ENCODE measurements around the gene TNS3. TPM values are rescaled to one million over a fixed set of nuclear protein-coding genes. Genes with fewer than 3 reads are reported as not detected.

TNS3 gene
- total and polyA plus RNA-seq, 9 donors = 20.2 to 49.1 (median 29.7) TPM

- Histone ChIP-seq H3K36me3 (ENCODE audit: control insufficient read depth, insufficient read depth, low read length) (peaks cover 8% of the 10 kb centered on the region), H3K9me3 (replicated peaks; ENCODE audit: control insufficient read depth, low read depth, low read length) (no peaks in the 10 kb centered on the region), H3K27ac (ENCODE audit: low read length) (no peak overlapping the region), H3K4me1 (ENCODE audit: control insufficient read depth, insufficient read depth, low read length) (peaks cover 26% of the 10 kb centered on the region), H3K4me3 (ENCODE audit: low read length) (no peak overlapping the region), H3K27me3 (ENCODE audit: control insufficient read depth, insufficient read depth, low read length) (no peaks in the 10 kb centered on the region)
- DNase-seq = no peak
- 94% methylated on average over 3 of the region's 4 CpGs for WGBS (ENCODE audit: insufficient coverage)
Observed at GRCh38 chr7:47514367-47514766, 67.5 kb downstream of the TNS3 start.

GRCh38 chr7:47513741-47514241 lies 68.1 kb downstream of the TNS3 start:
- 14% methylated on average over 12 of the region's 12 CpGs for WGBS (ENCODE audit: insufficient coverage)
- Histone ChIP-seq H3K9me3 (replicated peaks; ENCODE audit: control insufficient read depth, low read depth, low read length) (peaks cover 2% of the 10 kb centered on the region), H3K27me3 (ENCODE audit: control insufficient read depth, insufficient read depth, low read length) (no peaks in the 10 kb centered on the region), H3K36me3 (ENCODE audit: control insufficient read depth, insufficient read depth, low read length) (peaks cover 10% of the 10 kb centered on the region), H3K27ac (ENCODE audit: low read length) (peak overlapping the region; percentile 48), H3K4me3 (ENCODE audit: low read length) (no peak overlapping the region), H3K4me1 (ENCODE audit: control insufficient read depth, insufficient read depth, low read length) (peaks cover 26% of the 10 kb centered on the region)
- peak; percentile 91 for DNase-seq

GRCh38 chr7:47512481-47513176 lies 69.3 kb downstream of the TNS3 start:
- H3K27ac ChIP-seq (ENCODE audit: low read length) = no peak overlapping the region
- WGBS (ENCODE audit: insufficient coverage) = 100% methylated on average over 2 of the region's 5 CpGs
- no peak for DNase-seq

GRCh38 chr7:47511699-47512370 lies 70.1 kb downstream of the TNS3 start:
- Histone ChIP-seq H3K9me3 (replicated peaks; ENCODE audit: control insufficient read depth, low read depth, low read length) (peaks cover 5% of the 10 kb centered on the region), H3K4me3 (ENCODE audit: low read length) (no peak overlapping the region), H3K4me1 (ENCODE audit: control insufficient read depth, insufficient read depth, low read length) (peaks cover 42% of the 10 kb centered on the region), H3K36me3 (ENCODE audit: control insufficient read depth, insufficient read depth, low read length) (peaks cover 7% of the 10 kb centered on the region), H3K27me3 (ENCODE audit: control insufficient read depth, insufficient read depth, low read length) (no peaks in the 10 kb centered on the region), H3K27ac (ENCODE audit: low read length) (no peak overlapping the region)
- no peak for DNase-seq
- 89% methylated on average over 15 of the region's 16 CpGs for WGBS (ENCODE audit: insufficient coverage)

More at GRCh38 chr7:47512481-47513176, 69.3 kb downstream of the TNS3 start:
- Histone ChIP-seq H3K27me3 (ENCODE audit: control insufficient read depth, insufficient read depth, low read length) (no peaks in the 10 kb centered on the region), H3K4me3 (ENCODE audit: low read length) (no peak overlapping the region), H3K9me3 (replicated peaks; ENCODE audit: control insufficient read depth, low read depth, low read length) (peaks cover 5% of the 10 kb centered on the region), H3K36me3 (ENCODE audit: control insufficient read depth, insufficient read depth, low read length) (peaks cover 12% of the 10 kb centered on the region), H3K4me1 (ENCODE audit: control insufficient read depth, insufficient read depth, low read length) (peaks cover 34% of the 10 kb centered on the region)

- peaks cover 7% of the 10 kb centered on the region for H3K36me3 ChIP-seq (ENCODE audit: control insufficient read depth, insufficient read depth, low read length)
- whole genome bisulfite sequencing (ENCODE audit: insufficient coverage) = no CpG with 5 or more reads among the region's 6 CpGs
- H3K9me3 ChIP-seq (replicated peaks; ENCODE audit: control insufficient read depth, low read depth, low read length) = peaks cover 5% of the 10 kb centered on the region
- H3K4me1 ChIP-seq (ENCODE audit: control insufficient read depth, insufficient read depth, low read length) = peaks cover 52% of the 10 kb centered on the region
- no peak overlapping the region for H3K27ac ChIP-seq (ENCODE audit: low read length)
- no peaks in the 10 kb centered on the region for H3K27me3 ChIP-seq (ENCODE audit: control insufficient read depth, insufficient read depth, low read length)
- DNase-seq = no peak
- H3K4me3 ChIP-seq (ENCODE audit: low read length) = no peak overlapping the region
Observed at GRCh38 chr7:47510786-47511185, 71.1 kb downstream of the TNS3 start.

GRCh38 chr7:47510192-47510591 lies 71.7 kb downstream of the TNS3 start:
- WGBS (ENCODE audit: insufficient coverage) = 24% methylated on average over 3 of the region's 5 CpGs
- Histone ChIP-seq H3K4me3 (ENCODE audit: low read length) (no peak overlapping the region), H3K9me3 (replicated peaks; ENCODE audit: control insufficient read depth, low read depth, low read length) (peaks cover 5% of the 10 kb centered on the region), H3K27ac (ENCODE audit: low read length) (no peak overlapping the region), H3K4me1 (ENCODE audit: control insufficient read depth, insufficient read depth, low read length) (peaks cover 58% of the 10 kb centered on the region), H3K27me3 (ENCODE audit: control insufficient read depth, insufficient read depth, low read length) (no peaks in the 10 kb centered on the region), H3K36me3 (ENCODE audit: control insufficient read depth, insufficient read depth, low read length) (peaks cover 7% of the 10 kb centered on the region)
- peak; percentile 43 for DNase-seq

- Histone ChIP-seq H3K27ac (ENCODE audit: low read length) (no peak overlapping the region), H3K4me3 (ENCODE audit: low read length) (no peak overlapping the region), H3K4me1 (ENCODE audit: control insufficient read depth, insufficient read depth, low read length) (peaks cover 64% of the 10 kb centered on the region), H3K36me3 (ENCODE audit: control insufficient read depth, insufficient read depth, low read length) (peaks cover 7% of the 10 kb centered on the region), H3K9me3 (replicated peaks; ENCODE audit: control insufficient read depth, low read depth, low read length) (peaks cover 5% of the 10 kb centered on the region), H3K27me3 (ENCODE audit: control insufficient read depth, insufficient read depth, low read length) (no peaks in the 10 kb centered on the region)
- no peak for DNase-seq
- 100% methylated on average over 7 of the region's 7 CpGs for WGBS (ENCODE audit: insufficient coverage)
Observed at GRCh38 chr7:47509571-47509970, 72.3 kb downstream of the TNS3 start.

GRCh38 chr7:47508389-47509380 lies 73.2 kb downstream of the TNS3 start:
- Histone ChIP-seq H3K9me3 (replicated peaks; ENCODE audit: control insufficient read depth, low read depth, low read length) (peaks cover 5% of the 10 kb centered on the region), H3K27ac (ENCODE audit: low read length) (no peak overlapping the region), H3K27me3 (ENCODE audit: control insufficient read depth, insufficient read depth, low read length) (no peaks in the 10 kb centered on the region), H3K4me3 (ENCODE audit: low read length) (no peak overlapping the region), H3K36me3 (ENCODE audit: control insufficient read depth, insufficient read depth, low read length) (peaks cover 7% of the 10 kb centered on the region), H3K4me1 (ENCODE audit: control insufficient read depth, insufficient read depth, low read length) (peaks cover 65% of the 10 kb centered on the region)
- no peak for DNase-seq
- 77% methylated on average over 4 of the region's 11 CpGs for WGBS (ENCODE audit: insufficient coverage)

- Histone ChIP-seq H3K4me1 (ENCODE audit: control insufficient read depth, insufficient read depth, low read length) (peaks cover 67% of the 10 kb centered on the region), H3K27me3 (ENCODE audit: control insufficient read depth, insufficient read depth, low read length) (no peaks in the 10 kb centered on the region), H3K9me3 (replicated peaks; ENCODE audit: control insufficient read depth, low read depth, low read length) (peaks cover 5% of the 10 kb centered on the region), H3K4me3 (ENCODE audit: low read length) (no peak overlapping the region), H3K36me3 (ENCODE audit: control insufficient read depth, insufficient read depth, low read length) (peaks cover 9% of the 10 kb centered on the region), H3K27ac (ENCODE audit: low read length) (peak overlapping the region; percentile 74)
- 29% methylated on average over 3 of the region's 9 CpGs for WGBS (ENCODE audit: insufficient coverage)
- DNase-seq = peak; percentile 79
Observed at GRCh38 chr7:47507522-47507921, 74.4 kb downstream of the TNS3 start.
